HCT116 (cell line): ENCODE results near the gene GNAI3. TPM values are rescaled to one million over a fixed set of nuclear protein-coding genes. Genes with fewer than 3 reads are reported as not detected.

ENCODE experiments used
- ATAC-seq: fragments of 200-7000 bp; cut with Tn5 transposase; 2 replicates; pipeline ENCODE4 v1.9.1; 2020; ENCODE audit warnings: mild to moderate bottlenecking, moderate library complexity
- BruUV-seq: library from RNA; stranded (reverse); fragments of 400-500 nt; replicated peaks from 2 replicates; lab custom pipeline; 2021; lab: Mats Ljungman, UMichigan
- CTCF ChIA-PET: fragments of 300-600 bp; sonication (Branson Sonifier 250); formaldehyde crosslinking; loops from one replicate; lab custom pipeline; 2021; ENCODE audit warnings: antibody characterized with exemption; lab: Charles Lee
- POLR2A ChIA-PET: fragments of 300-600, 350-600 bp; sonication (Branson Sonifier 250); formaldehyde crosslinking; loops from one replicate; lab custom pipeline; 2021; ENCODE audit warnings: antibody characterized with exemption; lab: Charles Lee
- RAD21 ChIA-PET, 2 experiments: fragments of 300-600 bp; sonication (Branson Sonifier 250); formaldehyde crosslinking; loops; one replicate each; lab custom pipeline; 2023; ENCODE audit warnings: low total read pairs in 2 of 2; ENCODE audit not compliant: uncharacterized antibody in 2 of 2, unreplicated experiment in 2 of 2, low non-redundant PET in 1 of 2; lab: Charles Lee
- DNase-seq: peaks from one replicate; pipeline ENCODE4 v3.0.0-alpha.2; 2010; ENCODE audit warnings: low read depth, low spot score
- H2AFZ ChIP-seq: fragments of 200-600 bp; shearing (Covaris generic), sonication (generic); 2 replicates; pipeline ENCODE4 v1.6.1; 2017; ENCODE audit warnings: low read depth, mixed run types, mixed read lengths, antibody characterized with exemption, low read length; ENCODE audit not compliant: poor library complexity, severe bottlenecking
- H3K27ac ChIP-seq: 2 replicates; pipeline ENCODE4 v1.5.1; 2012; ENCODE audit warnings: low read depth, low read length
- H3K27me3 ChIP-seq: fragments of 200-600 bp; sonication (generic); 2 replicates; pipeline ENCODE4 v1.6.1; 2016; ENCODE audit warnings: mixed run types, low read length, mixed read lengths; ENCODE audit not compliant: insufficient read depth
- H3K36me3 ChIP-seq, 2 experiments: fragments of 200-500 bp in 1 of 2; fragments of 200-600 bp in 1 of 2; sonication (Bioruptor generic) in 1 of 2; sonication (generic) in 1 of 2; 2 replicates each; pipeline versions ENCODE4 v1.5.1 to v1.6.1; 2014 to 2016; ENCODE audit warnings: low read length in 2 of 2, inconsistent platforms in 1 of 2, mixed read lengths in 1 of 2, mixed run types in 1 of 2; ENCODE audit not compliant: insufficient read depth in 2 of 2, control insufficient read depth in 1 of 2
- H3K4me1 ChIP-seq, 2 experiments: fragments of 200-600 bp in 1 of 2; sonication (generic) in 1 of 2; 2 replicates each; pipeline versions ENCODE4 v1.5.1 to v1.6.1; 2012 to 2017; ENCODE audit warnings: low read length in 2 of 2, inconsistent platforms in 1 of 2, mild to moderate bottlenecking in 1 of 2, mixed read lengths in 1 of 2, mixed run types in 1 of 2, moderate library complexity in 1 of 2; ENCODE audit not compliant: insufficient read depth in 2 of 2, control insufficient read depth in 1 of 2
- H3K4me2 ChIP-seq: fragments of 200-600 bp; sonication (generic); 2 replicates; pipeline ENCODE4 v1.6.1; 2017; ENCODE audit warnings: mixed run types, low read length, mixed read lengths
- H3K4me3 ChIP-seq, 2 experiments: fragments of 200-600 bp in 1 of 2; sonication (generic) in 1 of 2; replicated peaks in 1 of 2; 2 replicates each; pipeline ENCODE4 v1.5.1; 2011 to 2016; ENCODE audit warnings: low read length in 2 of 2, control low read depth in 1 of 2, low read depth in 1 of 2, mild to moderate bottlenecking in 1 of 2, mixed read lengths in 1 of 2, mixed run types in 1 of 2
- H3K79me2 ChIP-seq: fragments of 200-600 bp; sonication (generic); 2 replicates; pipeline ENCODE4 v1.6.1; 2017; ENCODE audit warnings: mild to moderate bottlenecking, mixed run types, low read length, moderate library complexity, mixed read lengths; ENCODE audit not compliant: insufficient read depth
- H3K9ac ChIP-seq: fragments of 200-600 bp; sonication (generic); 2 replicates; pipeline ENCODE4 v1.6.1; 2016; ENCODE audit warnings: low read length, mixed read lengths
- H3K9me2 ChIP-seq: fragments of 200-600 bp; sonication (generic), shearing (Covaris generic); 2 replicates; pipeline ENCODE4 v1.6.1; 2017; ENCODE audit warnings: mixed run types, mild to moderate bottlenecking, moderate library complexity; ENCODE audit not compliant: insufficient read depth
- H3K9me3 ChIP-seq, 2 experiments: fragments of 200-500 bp in 1 of 2; fragments of 200-600 bp in 1 of 2; sonication (Bioruptor generic) in 1 of 2; sonication (generic) in 1 of 2; 2 replicates each; pipeline ENCODE4 v1.6.1; 2014 to 2017; ENCODE audit warnings: low read length in 2 of 2, mixed read lengths in 2 of 2, inconsistent platforms in 1 of 2, low read depth in 1 of 2, mild to moderate bottlenecking in 1 of 2, mixed run types in 1 of 2, moderate library complexity in 1 of 2; ENCODE audit not compliant: control insufficient read depth in 1 of 2, insufficient read depth in 1 of 2
- H4K20me1 ChIP-seq: fragments of 200-600 bp; sonication (generic), shearing (Covaris generic); 2 replicates; pipeline ENCODE4 v1.6.1; 2017; ENCODE audit warnings: mixed run types, mild to moderate bottlenecking, moderate library complexity; ENCODE audit not compliant: insufficient read depth
- CTCF ChIP-seq, 3 experiments: fragments of 200-600 bp in 1 of 3; sonication (generic) in 1 of 3; IDR thresholded peaks in 2 of 3; conservative IDR thresholded peaks in 1 of 3; 2 replicates each; pipeline ENCODE4 v1.5.1; 2012 to 2017; ENCODE audit warnings: low read depth in 2 of 3, low read length in 2 of 3, antibody characterized with exemption in 1 of 3, borderline replicate concordance in 1 of 3, control low read depth in 1 of 3, mild to moderate bottlenecking in 1 of 3, mixed read lengths in 1 of 3, mixed run types in 1 of 3, moderate library complexity in 1 of 3; ENCODE audit not compliant: insufficient read depth in 1 of 3
- EZH2 ChIP-seq: fragments of 200-600 bp; sonication (generic); IDR thresholded peaks from 2 replicates; pipeline ENCODE4 v1.6.1; 2017; ENCODE audit warnings: antibody characterized with exemption, mixed run types
- POLR2A ChIP-seq: IDR thresholded peaks from 2 replicates; pipeline ENCODE4 v1.7.0; 2011; ENCODE audit warnings: borderline replicate concordance; ENCODE audit not compliant: insufficient read depth, insufficient read length; ENCODE audit errors: extremely low read depth
- ZFX ChIP-seq: fragments of 450-650 bp; IDR thresholded peaks from 2 replicates; pipeline ENCODE4 v1.6.1; 2017
- intact Hi-C: fragments of 100-400 bp; cut with micrococcal nuclease; formaldehyde crosslinking; loops from 2 replicates; pipeline ENCODE4 v1.10.0; 2022
- total RNA-seq: library from RNA; stranded (reverse); gene quantifications from one replicate; pipeline ENCODE4 v1.2.1, GENCODE V29; 2021; ENCODE audit not compliant: unreplicated experiment

GNAI3 gene
- total RNA-seq, 1 experiment from 2014 or later, result 9.5 TPM

GRCh38 chr1:109625601-109626560 is 77.5 kb downstream of the GNAI3 start (continued):
- TF ChIP-seq CTCF (IDR thresholded peaks at IDR 0.05 in 2 of 3, conservative IDR thresholded peaks at IDR 0.05 in 1 of 3; ENCODE audit: borderline replicate concordance in 1 of 3, insufficient read depth in 1 of 3, low read depth in 2 of 3, low read length in 2 of 3), result no peak
- no peak for TF ChIP-seq ZFX
- TF ChIP-seq POLR2A, result no peak

GRCh38 chr1:109626682-109627408 is 78.4 kb downstream of the GNAI3 start:
- Histone ChIP-seq H2AFZ (no peak overlapping the region), H3K9me3 (no peaks in the 10 kb centered on the region), H3K9me2 (no peaks in the 10 kb centered on the region), H3K27ac (no peak overlapping the region), H3K9ac (no peak overlapping the region)
- intact Hi-C loops, result no loop called here
- ChIA-PET CTCF (interaction anchor here (1.0 to 1.8 kb wide), 2 partner anchors 13 to 78 kb away, joined by 3 to 5 read pairs; partner anchors contain the start of gene GNAI3), POLR2A (no interaction called here)
- BruUV-seq, result no TSS peak
- TF ChIP-seq EZH2, result no peak
- TF ChIP-seq, all 23 proteins: peak for 0
- peaks cover 30% of the 10 kb centered on the region for H3K79me2 ChIP-seq
- RAD21 ChIA-PET, result no interaction called here
- no peaks in the 10 kb centered on the region for H4K20me1 ChIP-seq
- DNase-seq (no peak), ATAC-seq (no peak)
- H3K4me2 ChIP-seq, result no peak overlapping the region
- H3K27me3 ChIP-seq, result no peaks in the 10 kb centered on the region
- peaks cover 8 to 10% of the 10 kb centered on the region in 2 experiments; a peak in 2 of 4 replicates for H3K4me1 ChIP-seq
- H3K4me3 ChIP-seq, result no peak overlapping the region
- peaks cover 6 to 20% of the 10 kb centered on the region in 2 experiments; a peak in 3 of 4 replicates for H3K36me3 ChIP-seq
